Liver (tissue), 9 donors: ENCODE data around the gene GTF2H1. TPM values are rescaled to one million over a fixed set of nuclear protein-coding genes. Genes with fewer than 3 reads are reported as not detected.

Source experiments
- DNase-seq: peaks from one replicate; pipeline ENCODE4 v3.0.0-alpha.2; 2017; ENCODE audit warnings: low spot score
- H3K27ac ChIP-seq, 2 donors: one replicate each; pipeline ENCODE4 v1.7.0; 2013; ENCODE audit warnings: inconsistent platforms in 2 of 2, low read length in 2 of 2, control low read depth in 1 of 2, low read depth in 1 of 2, mild to moderate bottlenecking in 1 of 2
- H3K27me3 ChIP-seq, 4 donors: one replicate each; pipeline versions ENCODE4 v1.6.1 to v1.7.0; 2013; ENCODE audit warnings: low read length in 3 of 4, inconsistent platforms in 1 of 4, mild to moderate bottlenecking in 1 of 4, moderate library complexity in 1 of 4; ENCODE audit not compliant: control insufficient read depth in 4 of 4, insufficient read depth in 4 of 4
- H3K36me3 ChIP-seq, 4 donors: one replicate each; pipeline versions ENCODE4 v1.6.1 to v1.7.0; 2013; ENCODE audit warnings: low read length in 3 of 4, mild to moderate bottlenecking in 3 of 4, low read depth in 1 of 4, moderate library complexity in 1 of 4; ENCODE audit not compliant: control insufficient read depth in 4 of 4, insufficient read depth in 3 of 4
- H3K4me1 ChIP-seq, 4 donors: one replicate each; pipeline versions ENCODE4 v1.6.1 to v1.7.0; 2013; ENCODE audit warnings: low read length in 3 of 4, mild to moderate bottlenecking in 3 of 4, moderate library complexity in 1 of 4; ENCODE audit not compliant: control insufficient read depth in 4 of 4, insufficient read depth in 4 of 4
- H3K4me3 ChIP-seq, 3 donors: one replicate each; pipeline versions ENCODE4 v1.6.1 to v1.7.0; 2013; ENCODE audit warnings: low read length in 3 of 3, control low read depth in 1 of 3, low read depth in 1 of 3, mild to moderate bottlenecking in 1 of 3
- H3K9ac ChIP-seq, 2 donors: one replicate each; pipeline ENCODE4 v1.7.0; 2013; ENCODE audit warnings: low read length in 2 of 2, mild to moderate bottlenecking in 2 of 2, moderate library complexity in 2 of 2, control low read depth in 1 of 2, low read depth in 1 of 2
- H3K9me3 ChIP-seq, 4 donors: one replicate each; pipeline versions ENCODE4 v1.6.1 to v1.7.0; 2013; ENCODE audit warnings: low read length in 3 of 4; ENCODE audit not compliant: control insufficient read depth in 4 of 4
- ATF3 ChIP-seq: IDR thresholded peaks from 2 replicates; pipeline ENCODE4 v1.6.1; 2016; ENCODE audit warnings: antibody characterized with exemption
- CTCF ChIP-seq: fragments of 150-350 bp; IDR thresholded peaks from 2 replicates; pipeline ENCODE4 v1.5.1; 2017; ENCODE audit warnings: improper control_type of control experiment, low read depth, low read length; ENCODE audit not compliant: missing input control
- EGR1 ChIP-seq, 2 donors: IDR thresholded peaks; 2 replicates each; pipeline ENCODE4 v1.6.1; 2016 to 2018; ENCODE audit warnings: antibody characterized with exemption in 2 of 2, low read depth in 2 of 2
- FOXA1 ChIP-seq: IDR thresholded peaks from 2 replicates; pipeline ENCODE4 v1.6.1; 2016; ENCODE audit warnings: antibody characterized with exemption
- FOXA2 ChIP-seq: IDR thresholded peaks from 2 replicates; pipeline ENCODE4 v1.6.1; 2016; ENCODE audit warnings: antibody characterized with exemption
- GABPA ChIP-seq, 2 donors: IDR thresholded peaks in 1 of 2; conservative IDR thresholded peaks in 1 of 2; 2 replicates each; pipeline ENCODE4 v1.6.1; 2016; ENCODE audit warnings: antibody characterized with exemption in 2 of 2, mild to moderate bottlenecking in 1 of 2, moderate library complexity in 1 of 2
- HNF4A ChIP-seq, 2 donors: conservative IDR thresholded peaks; 2 replicates each; pipeline ENCODE4 v1.6.1; 2016; ENCODE audit warnings: antibody characterized with exemption in 2 of 2, mild to moderate bottlenecking in 2 of 2
- HNF4G ChIP-seq: IDR thresholded peaks from 2 replicates; pipeline ENCODE4 v1.6.1; 2016; ENCODE audit warnings: antibody characterized with exemption
- JUND ChIP-seq, 2 donors: IDR thresholded peaks; 2 replicates each; pipeline ENCODE4 v1.6.1; 2016; ENCODE audit warnings: antibody characterized with exemption in 2 of 2
- MAX ChIP-seq: IDR thresholded peaks from 2 replicates; pipeline ENCODE4 v1.6.1; 2016; ENCODE audit warnings: antibody characterized with exemption
- NR2F2 ChIP-seq: IDR thresholded peaks from 2 replicates; pipeline ENCODE4 v1.6.1; 2016; ENCODE audit warnings: antibody characterized with exemption
- RAD21 ChIP-seq, 2 donors: IDR thresholded peaks; 2 replicates each; pipeline ENCODE4 v1.6.1; 2016; ENCODE audit warnings: antibody characterized with exemption in 2 of 2, mild to moderate bottlenecking in 2 of 2
- REST ChIP-seq: IDR thresholded peaks from 2 replicates; pipeline ENCODE4 v1.6.1; 2016; ENCODE audit warnings: antibody characterized with exemption, mild to moderate bottlenecking
- RXRA ChIP-seq, 2 donors: IDR thresholded peaks; 2 replicates each; pipeline ENCODE4 v1.6.1; 2017 to 2018; ENCODE audit warnings: antibody characterized with exemption in 2 of 2, mild to moderate bottlenecking in 1 of 2
- SP1 ChIP-seq: IDR thresholded peaks from 2 replicates; pipeline ENCODE4 v1.6.1; 2018; ENCODE audit warnings: antibody characterized with exemption, mild to moderate bottlenecking
- TAF1 ChIP-seq: conservative IDR thresholded peaks from 2 replicates; pipeline ENCODE4 v1.6.1; 2016; ENCODE audit warnings: antibody characterized with exemption, mild to moderate bottlenecking
- YY1 ChIP-seq: IDR thresholded peaks from 2 replicates; pipeline ENCODE4 v1.6.1; 2016; ENCODE audit warnings: antibody characterized with exemption, mild to moderate bottlenecking
- ZBTB33 ChIP-seq: IDR thresholded peaks from 2 replicates; pipeline ENCODE4 v1.6.1; 2016; ENCODE audit warnings: antibody characterized with exemption
- polyA plus RNA-seq, 2 donors: library from polyadenylated mRNA; stranded (reverse) in 1 of 2; unstranded in 1 of 2; fragments of 200-250 nt in 1 of 2; fragments of >200 nt in 1 of 2; fragmentation: Nextera tagmentation in 1 of 2; extraction: Ambion mirVana in 1 of 2; gene quantifications; one replicate each; pipeline versions ENCODE4 v1.2.1 to v1.2.3, GENCODE V29; 2013 to 2015
- total RNA-seq, 2 donors: library from RNA; depleted of rRNA; stranded (reverse); fragments of >200 nt; gene quantifications; one replicate each; pipeline ENCODE4 v1.2.3, GENCODE V29; 2014
- donor health status: healthy.
- donor health status: healthy.
- donor health status: healthy.
- donor health status: healthy.
- donor health status: healthy.

Gene GTF2H1
- total and polyA plus RNA-seq, 4 donors = 11.9 to 37.7 (median 18.7) TPM

GRCh38 chr11:18304745-18305144 lies 17.6 kb upstream of the GTF2H1 start:
- Histone ChIP-seq H3K4me3 (no peak overlapping the region), H3K27me3 (no peaks in the 10 kb centered on the region), H3K27ac (no peak overlapping the region), H3K9me3 (no peaks in the 10 kb centered on the region), H3K36me3 (peaks cover 9 to 43% (median 35%) of the 10 kb centered on the region in 4 donors), H3K4me1 (peaks cover 2 to 5% (median 4%) of the 10 kb centered on the region in 4 donors), H3K9ac (no peak overlapping the region)
- TF ChIP-seq FOXA2 = no peak
- no peak for TF ChIP-seq TAF1
- peak; percentile 78 for TF ChIP-seq YY1
- TF ChIP-seq SP1 = peak; percentile 55
- peak; percentile 67 for TF ChIP-seq HNF4G
- TF ChIP-seq EGR1 (IDR thresholded peaks at IDR 0.05; ENCODE audit: low read depth in 2 of 2) = no peak
- TF ChIP-seq HNF4A (conservative IDR thresholded peaks at IDR 0.05) = peak; percentile 93 to 96
- TF ChIP-seq CTCF = no peak
- peak; percentile 17 for TF ChIP-seq ZBTB33
- no peak for TF ChIP-seq ATF3
- TF ChIP-seq RXRA (IDR thresholded peaks at IDR 0.05) = peak; percentile 51 to 58
- peak in 1 of 2 donors; percentile 38 for TF ChIP-seq GABPA (IDR thresholded peaks at IDR 0.05 in 1 of 2, conservative IDR thresholded peaks at IDR 0.05 in 1 of 2)
- peak; percentile 15 for TF ChIP-seq NR2F2
- TF ChIP-seq MAX = peak; percentile 23
- TF ChIP-seq REST = peak; percentile 61
- peak in 1 of 2 donors; percentile 38 for TF ChIP-seq JUND (IDR thresholded peaks at IDR 0.05)
- no peak for TF ChIP-seq FOXA1
- TF ChIP-seq RAD21 (IDR thresholded peaks at IDR 0.05) = peak; percentile 11 to 32
- no peak for DNase-seq
